ENCODE data around the gene DYNLT2B. TPM values are rescaled to one million over a fixed set of nuclear protein-coding genes. Genes with fewer than 3 reads are reported as not detected.

DYNLT2B gene
- total RNA-seq, 2 experiments from 2014 or later, result 12.0 to 21.1 TPM

Other genes starting within 250 kb of the DYNLT2B start
- gene TFRC, start 236.2 kb downstream of the DYNLT2B start, total RNA-seq, result 100 to 1,000 TPM; 282 to 298 TPM
- not detected for gene ZDHHC19, start 106.8 kb downstream of the DYNLT2B start, total RNA-seq
- gene SLC51A, start 101.7 kb downstream of the DYNLT2B start, total RNA-seq, result not detected
- 10 to 100 TPM; 53.2 to 57.3 TPM for gene PCYT1A, start 30.5 kb downstream of the DYNLT2B start, total RNA-seq
- gene TM4SF19, start 20.1 kb upstream of the DYNLT2B start, total RNA-seq, result not detected
- gene UBXN7, start 114.2 kb upstream of the DYNLT2B start, total RNA-seq, result 10 to 100 TPM; 43.5 to 45.1 TPM
- gene RNF168, start 185.5 kb upstream of the DYNLT2B start, total RNA-seq, result 10 to 100 TPM; 35.2 to 39.3 TPM
- gene SMCO1, start 197.1 kb upstream of the DYNLT2B start, total RNA-seq, result under 1 TPM in 1 of 2 experiments, not detected in 1; 0.13 TPM